Activated CD8-positive, alpha-beta memory T cell treated with anti-CD3 and anti-CD28 coated beads, Interleukin-2, amount 50 U/mL, for 48 hours (primary cell): ENCODE results near the gene ZCCHC14.

Experiments
- DNase-seq: peaks from one replicate; pipeline ENCODE4 v3.0.0-alpha.2; 2020

Gene ZCCHC14

DNA sequence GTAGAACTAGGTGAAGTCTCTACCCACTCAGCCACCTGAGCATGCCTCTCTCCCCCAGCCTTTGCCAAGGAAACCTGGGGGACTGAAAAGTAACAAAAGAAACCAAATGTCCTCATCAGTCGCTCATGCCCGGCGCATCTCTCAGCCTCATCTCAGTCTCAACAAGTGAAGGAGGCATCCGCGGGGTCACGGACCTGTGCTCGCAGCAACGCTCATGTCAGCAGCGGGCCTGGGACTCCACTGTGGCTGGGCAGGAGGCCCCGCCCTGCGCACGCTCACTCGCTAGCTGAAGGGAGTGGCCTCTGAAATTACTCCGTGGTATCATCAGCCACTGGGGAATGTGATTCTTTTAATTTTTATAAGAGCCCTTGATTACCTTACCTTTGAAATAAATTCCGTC, 69.4 kb downstream of the ZCCHC14 start:
- DNase-seq = no peak

DNA sequence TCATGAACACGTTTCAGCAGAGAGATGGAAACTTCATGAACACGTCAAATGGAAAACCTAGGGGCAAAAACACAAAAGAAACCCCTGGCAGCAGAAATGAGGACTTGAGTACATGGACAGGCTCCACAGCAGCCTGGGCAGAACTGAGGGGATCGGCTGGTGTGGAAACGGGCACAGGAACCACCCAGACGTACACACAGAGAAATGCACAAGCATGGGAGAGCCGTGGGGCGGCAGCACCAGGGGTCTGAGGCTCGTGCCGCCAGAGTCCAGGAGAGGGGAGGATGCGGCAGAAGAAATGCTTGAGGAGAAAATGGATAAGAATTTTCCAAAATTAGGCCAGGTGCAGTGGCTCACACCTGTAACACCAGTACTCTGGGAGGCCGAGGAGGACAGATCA, 70.7 kb downstream of the ZCCHC14 start:
- no peak for DNase-seq

DNA sequence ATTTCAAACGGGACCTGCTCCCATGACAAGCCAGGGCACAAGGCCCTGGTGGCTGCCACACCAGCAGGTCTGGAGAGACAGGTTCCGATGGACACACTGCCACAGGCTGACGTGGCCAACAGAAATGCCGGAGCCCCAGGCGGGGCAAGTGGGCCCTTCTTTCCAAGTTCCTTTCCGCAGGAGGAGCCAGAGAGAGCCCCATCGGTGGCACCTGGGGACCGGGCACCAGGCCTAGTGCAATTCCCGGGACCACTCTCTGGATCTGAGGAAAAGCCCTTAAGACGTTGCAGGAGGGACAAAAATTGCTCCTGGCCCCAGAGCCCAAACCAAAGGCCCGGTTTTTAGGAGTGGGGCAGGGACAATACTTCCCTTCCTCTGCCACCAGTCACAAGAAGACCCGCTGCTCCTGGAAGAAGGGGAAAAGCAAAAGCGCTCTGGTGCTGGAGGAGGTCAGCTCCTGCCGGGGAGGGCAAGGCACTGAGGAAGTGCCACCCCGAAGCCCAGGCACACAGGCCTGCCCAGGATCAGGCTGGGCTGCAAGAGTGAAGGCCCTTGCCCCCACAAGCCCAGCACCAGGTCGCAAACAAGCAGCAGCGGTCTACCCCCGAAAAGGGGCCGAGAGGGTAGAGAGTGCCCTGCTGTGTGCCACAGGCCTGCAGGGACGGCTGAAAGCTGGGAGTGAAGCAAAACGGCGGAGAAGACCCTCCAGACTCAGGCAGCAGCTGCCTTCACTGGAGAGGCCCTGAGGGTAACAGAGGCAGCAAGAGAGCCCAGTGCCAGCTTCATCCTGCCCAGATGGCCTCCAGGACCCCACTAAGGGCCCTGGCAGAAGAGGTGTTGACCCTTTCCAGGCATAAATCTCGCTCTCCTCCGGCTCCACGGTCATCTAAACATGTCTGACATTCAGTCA, 71.6 kb downstream of the ZCCHC14 start:
- no peak for DNase-seq

DNA sequence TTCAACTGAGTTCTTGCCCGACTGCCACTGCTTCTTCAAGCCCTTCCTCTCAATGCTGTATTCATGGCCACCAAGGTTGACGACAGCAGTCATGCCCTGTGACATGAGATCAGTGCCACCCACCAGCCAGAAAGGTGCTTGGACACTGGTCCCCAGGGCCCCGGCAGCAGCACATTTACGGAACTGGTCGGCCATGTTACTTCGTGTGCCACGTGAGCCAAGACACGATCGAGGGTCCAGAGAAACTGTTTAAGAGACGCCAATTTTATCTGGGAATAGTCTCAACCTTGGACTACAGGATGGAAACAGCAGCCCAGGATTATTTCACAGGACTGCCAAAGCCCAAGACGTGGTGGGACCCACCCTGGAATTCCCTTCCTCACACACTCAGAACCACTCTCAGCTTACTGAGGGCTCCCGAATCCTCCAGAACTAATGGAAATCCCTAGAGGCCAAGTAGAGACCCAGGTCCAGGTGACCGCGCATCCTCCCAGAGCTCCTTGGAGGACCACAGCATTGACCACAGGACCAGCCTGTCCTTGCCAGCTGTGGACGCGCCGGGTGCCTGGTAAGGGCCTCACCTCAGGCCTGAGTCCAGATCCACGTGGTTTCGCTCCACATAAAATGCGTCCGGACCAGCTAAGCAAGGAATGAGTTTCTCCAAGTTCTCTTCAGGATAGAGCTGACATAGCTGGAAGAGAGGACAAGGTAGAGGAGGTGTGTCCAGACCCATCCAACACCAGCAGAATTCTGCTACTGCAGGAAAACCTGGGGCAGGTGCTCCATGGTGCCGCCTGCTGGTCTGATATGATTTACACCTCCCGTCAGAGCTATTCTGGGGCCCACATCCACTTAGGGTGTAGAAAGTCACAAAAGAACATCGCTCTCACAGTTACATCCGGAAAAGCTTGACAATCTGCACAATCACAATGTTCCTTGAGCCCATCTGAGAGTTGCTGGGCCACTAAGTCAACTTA, 72.5 kb downstream of the ZCCHC14 start:
- DNase-seq = no peak

DNA sequence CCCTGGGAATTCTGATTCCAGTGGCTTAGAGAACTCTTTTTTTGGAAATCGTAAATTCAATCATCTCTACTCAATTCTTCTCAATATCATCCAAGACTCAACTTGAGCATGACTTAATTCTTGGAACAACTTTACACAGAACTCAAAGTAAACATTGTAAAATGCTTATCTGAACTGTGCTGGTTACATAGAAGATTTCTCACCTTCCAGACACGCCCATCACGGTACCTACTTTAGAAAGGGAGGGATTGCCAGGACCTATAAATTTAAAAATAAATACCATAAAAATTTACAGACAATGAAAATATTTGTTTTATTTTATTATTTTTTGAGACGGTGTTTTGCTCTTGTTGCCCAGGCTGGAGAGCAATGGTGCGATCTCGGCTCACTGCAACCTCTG, 74.2 kb downstream of the ZCCHC14 start:
- DNase-seq = no peak

DNA sequence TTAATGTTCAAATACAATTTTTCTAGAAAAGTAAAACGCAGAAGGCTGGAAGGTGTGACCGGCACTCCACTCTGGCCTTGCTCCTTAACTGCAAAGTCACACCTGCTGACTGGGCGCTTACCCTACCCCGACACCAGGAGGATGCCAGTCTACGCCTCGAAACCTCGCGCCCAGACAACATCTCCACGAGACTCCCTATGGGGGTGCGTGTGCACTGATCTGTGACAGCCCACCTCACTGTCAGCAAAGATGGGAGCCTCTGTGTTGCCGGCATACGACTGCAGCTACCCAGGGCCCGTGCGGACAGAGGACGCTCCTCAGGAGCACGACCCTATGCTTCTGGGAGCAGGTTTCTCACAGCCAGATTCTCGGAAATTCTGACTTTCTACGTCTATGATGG, 74.6 kb downstream of the ZCCHC14 start:
- no peak for DNase-seq

DNA sequence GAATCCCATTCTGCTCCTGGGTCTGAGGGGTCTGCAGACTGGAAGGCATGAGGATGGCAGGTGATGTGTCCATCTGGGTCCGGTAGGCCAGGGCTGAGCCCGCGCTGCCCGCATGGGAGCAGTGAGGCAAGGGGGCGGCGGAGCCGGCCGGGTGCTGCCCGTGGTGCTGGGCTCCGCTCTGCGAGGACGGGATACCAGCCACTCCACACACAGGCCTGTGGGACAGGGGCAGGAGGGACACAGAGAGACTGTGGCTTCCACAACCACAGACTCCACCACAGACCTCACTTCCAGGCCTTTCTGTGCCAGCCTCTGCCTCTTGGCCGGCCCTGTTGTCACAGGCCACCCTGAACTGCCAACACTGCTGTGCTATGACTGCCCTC, 75.3 kb downstream of the ZCCHC14 start:
- no peak for DNase-seq

DNA sequence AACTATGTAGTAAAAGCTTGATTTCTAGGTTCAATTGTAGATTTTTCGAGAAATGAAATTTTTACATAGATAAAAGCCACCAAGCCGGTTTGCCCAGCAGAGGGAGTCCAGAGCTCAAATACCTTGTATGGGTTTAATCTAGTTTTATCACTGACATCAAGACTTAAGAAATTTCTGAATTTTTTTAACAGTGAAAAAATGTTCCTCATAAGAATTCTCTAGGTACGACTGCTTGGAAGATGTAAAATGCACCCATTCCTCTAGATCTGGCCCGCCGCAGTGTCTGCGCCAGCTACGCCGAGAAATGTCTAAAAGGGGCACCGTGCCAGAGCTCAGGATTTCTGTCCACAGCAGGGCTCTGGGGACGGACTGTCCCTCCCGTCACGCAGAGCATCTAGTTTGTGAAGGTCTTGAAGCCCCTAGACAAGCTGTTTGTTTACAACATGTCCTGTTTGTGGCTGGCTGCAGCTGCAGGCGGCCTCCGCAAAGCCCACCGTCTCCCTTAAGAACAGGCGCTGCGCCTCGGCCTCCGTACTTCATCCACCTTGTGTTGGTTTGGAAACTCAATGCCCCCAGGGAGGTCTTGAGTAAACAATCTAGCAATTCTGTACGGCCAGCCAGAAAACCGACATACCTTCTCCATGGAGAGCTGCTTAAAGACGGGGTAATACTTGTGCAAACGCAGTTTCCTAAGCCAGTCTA, 75.8 kb downstream of the ZCCHC14 start:
- no peak for DNase-seq

DNA sequence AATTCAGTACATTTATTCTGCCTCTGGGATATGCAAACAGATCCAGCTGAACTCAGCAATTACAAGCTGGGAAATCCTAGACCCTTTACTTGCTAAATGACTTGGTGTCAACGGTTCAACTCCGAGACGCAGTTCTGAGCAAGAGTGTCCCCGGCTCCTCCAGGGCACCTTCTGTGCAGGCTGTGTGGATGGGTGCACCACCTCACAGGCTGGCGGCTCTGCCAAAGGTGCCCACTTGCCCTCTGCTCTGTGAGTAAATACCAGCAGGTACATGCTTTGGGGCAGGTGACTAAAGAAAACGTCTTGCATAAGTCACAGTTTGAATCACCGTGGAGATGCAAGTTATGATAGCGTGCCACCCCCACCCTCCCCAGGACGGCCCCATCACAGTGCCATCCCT, 77.4 kb downstream of the ZCCHC14 start:
- DNase-seq = no peak

DNA sequence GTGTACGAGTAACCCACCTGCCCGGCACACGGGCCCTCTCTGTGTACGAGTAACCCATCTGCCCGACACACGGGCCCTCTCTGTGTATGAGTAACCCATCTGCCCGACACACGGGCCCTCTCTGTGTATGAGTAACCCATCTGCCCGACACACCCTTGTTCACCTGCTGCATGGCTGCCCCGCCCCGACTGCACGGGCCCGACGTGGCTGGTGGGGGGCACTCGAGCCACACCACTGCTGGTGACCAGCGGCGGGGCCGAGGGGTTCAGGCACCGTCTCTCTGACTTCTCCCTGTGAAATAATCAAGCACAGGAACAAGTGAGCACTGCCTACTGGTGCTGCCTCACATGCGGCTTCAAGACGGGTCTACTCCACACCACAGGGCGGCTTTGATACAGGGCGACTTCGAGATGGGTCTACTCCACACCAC, 78.6 kb downstream of the ZCCHC14 start:
- DNase-seq = no peak

DNA sequence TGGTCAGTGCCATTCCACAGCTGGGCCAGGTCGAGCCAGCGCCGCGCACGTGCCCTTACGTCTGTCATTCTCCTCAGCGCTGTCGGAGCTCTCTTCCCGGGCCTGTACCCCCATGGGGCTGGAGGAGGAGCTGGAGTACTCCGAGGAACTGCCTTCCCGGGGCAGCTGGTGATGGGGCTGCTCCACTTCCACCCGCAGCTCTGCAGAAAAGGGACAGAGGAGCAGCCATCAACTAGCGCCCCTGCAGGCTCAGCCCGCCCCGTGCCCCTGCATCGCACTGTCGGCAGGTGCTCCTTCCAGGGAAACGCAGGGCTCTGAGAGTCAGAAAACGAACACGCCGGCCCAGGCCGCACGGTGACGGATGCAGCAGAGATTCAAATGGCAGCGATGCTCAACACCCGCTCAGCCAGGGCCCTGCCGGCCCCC, 79.8 kb downstream of the ZCCHC14 start:
- no peak for DNase-seq

DNA sequence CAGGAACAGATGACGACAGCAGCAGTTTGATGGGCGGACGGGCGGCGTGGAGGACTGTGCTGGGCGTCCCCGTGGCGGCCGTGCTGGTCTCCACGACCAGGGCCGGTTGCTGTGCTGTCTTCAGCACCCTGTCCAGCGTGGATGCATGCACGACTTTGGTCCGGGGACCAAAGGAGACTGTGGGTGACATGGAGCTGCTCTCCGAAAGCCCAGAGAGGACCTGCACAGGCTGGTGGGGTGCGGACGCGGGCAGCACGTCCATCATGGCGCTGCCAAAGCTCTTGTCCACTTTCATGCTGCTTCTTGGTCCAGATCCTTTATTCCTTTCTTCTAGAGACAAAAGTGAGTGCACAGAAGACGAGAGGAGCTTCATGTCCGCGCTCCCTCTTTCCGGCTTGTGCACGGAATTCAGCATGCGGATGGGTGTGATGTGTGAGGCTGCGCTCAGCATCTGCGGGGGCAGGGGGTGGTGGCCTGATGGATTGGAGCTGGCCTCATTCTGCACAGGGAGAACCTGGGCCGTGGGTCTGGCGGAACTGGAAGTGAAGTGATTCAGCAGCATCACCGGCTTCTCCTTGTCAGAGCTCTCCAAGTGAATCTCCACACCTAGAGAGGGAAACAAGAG, 80.3 kb downstream of the ZCCHC14 start:
- no peak for DNase-seq

DNA sequence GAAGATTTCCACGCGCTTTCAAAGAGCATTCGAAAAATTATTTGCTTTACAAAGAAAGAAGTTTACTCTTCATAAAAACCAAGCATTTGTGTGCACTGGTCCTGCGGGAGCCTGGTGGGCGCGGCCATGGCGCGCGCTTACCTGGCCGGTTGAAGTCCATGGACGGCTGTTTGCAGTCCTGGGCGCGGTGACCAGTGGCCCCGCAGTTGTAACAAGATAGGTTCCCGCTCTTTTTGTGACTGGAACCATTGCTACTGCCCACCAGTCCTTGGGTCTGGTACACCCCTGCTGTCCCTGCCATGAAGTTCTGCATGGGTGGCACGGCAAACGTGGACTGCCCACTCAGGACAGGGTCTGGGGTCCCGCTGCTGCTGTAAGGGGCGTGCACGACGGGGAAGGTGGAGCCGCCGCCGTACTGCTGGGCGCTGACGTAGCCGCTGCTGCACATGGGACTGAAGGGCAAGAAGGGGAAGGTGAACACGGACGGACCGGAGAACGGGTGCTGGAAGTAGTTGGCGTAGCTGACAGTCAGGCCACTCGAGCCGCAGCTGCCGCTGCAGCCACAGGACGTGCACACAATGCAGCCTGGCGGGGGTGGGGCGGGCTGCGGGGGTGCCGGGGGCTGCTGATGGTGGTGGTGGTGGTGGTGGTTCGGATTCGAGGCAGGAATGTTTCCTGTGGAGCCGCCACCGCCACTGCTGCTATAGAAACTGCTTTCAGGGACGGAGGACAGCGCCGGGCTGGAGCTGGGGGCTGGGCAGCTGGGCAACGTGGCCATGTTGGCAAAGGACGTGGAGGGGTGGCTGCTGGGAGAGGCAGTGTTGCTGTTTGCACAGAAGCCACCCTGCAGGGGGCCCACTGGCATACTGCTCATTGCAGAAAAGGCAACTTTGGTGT, 81.2 kb downstream of the ZCCHC14 start:
- no peak for DNase-seq

DNA sequence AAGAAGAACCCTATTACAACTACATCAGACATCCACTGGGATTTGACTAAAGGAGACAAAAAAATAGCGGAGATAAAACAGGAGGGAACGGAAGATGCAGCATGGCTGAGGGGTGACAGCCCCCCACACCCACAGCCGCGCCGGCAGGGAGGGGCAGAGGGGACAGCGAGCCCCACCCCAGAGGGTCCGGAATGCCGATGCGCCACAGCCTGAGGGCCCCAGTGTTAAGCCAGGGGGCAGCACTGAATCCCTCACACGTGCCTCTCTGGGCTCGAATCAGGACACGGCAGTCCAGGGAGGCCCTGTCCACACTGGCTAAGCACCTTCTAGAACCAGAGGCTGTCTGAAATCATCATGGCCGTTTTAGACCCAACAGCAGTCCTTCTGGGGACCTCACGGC, 81.9 kb downstream of the ZCCHC14 start:
- DNase-seq = no peak

DNA sequence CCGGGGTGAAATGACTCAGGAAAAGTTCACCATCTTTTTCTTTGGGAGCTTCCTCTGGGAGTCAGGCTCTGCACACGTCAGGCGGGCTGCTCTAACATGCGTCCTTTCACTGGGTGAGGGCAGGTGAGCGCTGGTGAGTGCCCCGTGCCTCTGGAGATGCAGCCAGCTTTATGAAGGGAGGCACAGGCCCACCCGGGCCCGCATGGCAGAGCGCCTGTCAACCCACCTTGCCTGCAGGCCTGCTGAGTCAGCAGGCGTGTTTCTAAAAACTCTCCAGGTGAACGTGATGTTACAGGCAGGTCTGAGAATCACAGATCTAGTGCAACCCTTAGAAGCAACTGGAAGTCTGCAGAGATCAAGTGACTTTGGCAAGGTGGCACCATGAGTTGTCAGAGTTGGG, 82.3 kb downstream of the ZCCHC14 start:
- DNase-seq = no peak

DNA sequence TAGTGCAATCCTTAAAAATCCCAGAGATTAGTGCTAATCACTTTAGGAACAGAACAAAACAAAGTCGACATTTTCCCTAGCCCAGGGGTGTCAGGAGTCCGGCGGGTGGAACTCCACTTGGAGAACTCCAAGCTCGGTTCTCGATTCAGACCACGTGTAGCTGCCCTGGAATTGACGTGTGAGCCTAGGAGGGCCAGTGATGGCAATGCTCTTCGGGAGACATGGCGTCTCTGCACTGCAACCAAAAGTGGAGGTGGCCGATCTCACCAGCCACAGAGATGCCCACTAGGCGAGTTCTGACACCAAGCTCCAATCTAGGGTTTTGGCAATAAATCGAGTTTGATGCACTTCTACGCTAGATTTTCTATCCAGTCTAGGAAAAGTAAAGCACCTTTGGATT, 83.0 kb downstream of the ZCCHC14 start:
- no peak for DNase-seq

DNA sequence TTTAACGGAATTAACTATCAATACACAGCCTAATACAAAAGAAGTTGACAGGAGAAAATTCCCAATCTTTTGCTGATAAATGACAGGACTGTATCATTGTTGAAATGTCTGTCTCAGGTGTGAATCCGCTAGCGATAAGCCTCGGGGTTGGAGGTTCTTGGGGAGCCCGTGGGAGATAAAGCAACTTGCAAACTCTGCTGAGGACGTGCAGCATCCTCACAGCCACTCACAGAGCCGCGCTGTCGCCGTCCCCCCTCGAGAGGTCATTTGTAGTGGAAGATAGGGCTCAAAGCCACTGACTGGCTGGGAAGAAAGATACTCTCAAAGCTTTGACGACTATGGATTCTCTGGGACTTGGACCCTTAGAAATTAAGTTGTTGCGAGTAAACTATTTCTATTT, 83.7 kb downstream of the ZCCHC14 start:
- DNase-seq = no peak

DNA sequence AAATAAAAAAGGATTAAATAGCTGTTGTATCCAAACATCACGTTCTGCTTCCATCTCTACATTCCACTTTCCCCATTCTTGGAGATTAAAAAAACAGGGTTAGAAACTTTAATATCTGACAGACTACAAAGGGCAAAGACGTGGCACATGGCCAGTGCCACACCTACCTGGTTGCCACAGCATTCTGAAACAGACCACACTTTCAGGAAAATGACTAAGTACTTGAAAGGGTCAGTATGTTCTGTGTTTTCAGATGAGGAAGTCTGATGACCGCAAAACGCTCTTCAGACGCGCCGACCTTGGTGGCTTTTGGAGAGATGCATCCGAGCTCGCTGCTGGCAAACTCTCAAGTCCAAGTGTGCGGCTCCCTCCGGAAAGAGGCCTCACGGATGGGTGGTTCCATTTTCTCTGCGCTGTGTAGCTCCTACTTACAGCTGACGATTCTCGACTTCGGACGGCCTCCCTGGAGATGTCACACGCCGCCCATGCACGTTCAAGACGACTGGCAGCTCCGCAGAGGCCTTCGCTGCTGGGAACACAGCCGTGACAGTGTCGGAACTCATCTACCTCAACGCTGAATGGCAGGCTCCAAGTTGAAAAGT, 85.2 kb downstream of the ZCCHC14 start:
- no peak for DNase-seq

DNA sequence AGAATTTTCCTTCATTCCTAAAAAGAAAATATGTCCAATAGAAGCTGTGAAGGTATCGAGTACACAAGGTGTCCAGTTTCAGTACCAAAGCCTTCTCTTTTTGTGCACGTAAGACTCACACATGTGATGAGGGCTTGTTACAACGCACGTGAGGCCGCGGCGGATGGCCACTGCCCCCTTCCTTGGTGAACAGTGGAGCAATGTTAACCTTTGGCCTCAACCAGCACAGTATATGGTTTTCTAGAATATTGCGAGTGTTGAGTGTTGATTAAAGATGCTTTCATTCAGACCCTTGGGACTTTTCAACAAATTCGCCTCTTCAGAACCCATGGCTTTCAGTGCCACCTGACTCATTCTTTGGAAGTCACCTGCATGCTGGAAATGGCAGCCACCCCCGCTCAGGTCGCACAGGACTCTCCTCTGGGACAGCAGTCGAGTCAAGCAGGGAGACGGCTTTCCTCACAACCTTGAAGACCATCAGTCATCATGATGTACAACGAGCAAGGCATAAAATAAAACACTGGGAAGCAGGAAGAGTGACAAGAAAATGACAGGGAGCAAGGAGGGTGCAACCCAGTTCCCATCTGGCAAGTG, 86.2 kb downstream of the ZCCHC14 start:
- no peak for DNase-seq

DNA sequence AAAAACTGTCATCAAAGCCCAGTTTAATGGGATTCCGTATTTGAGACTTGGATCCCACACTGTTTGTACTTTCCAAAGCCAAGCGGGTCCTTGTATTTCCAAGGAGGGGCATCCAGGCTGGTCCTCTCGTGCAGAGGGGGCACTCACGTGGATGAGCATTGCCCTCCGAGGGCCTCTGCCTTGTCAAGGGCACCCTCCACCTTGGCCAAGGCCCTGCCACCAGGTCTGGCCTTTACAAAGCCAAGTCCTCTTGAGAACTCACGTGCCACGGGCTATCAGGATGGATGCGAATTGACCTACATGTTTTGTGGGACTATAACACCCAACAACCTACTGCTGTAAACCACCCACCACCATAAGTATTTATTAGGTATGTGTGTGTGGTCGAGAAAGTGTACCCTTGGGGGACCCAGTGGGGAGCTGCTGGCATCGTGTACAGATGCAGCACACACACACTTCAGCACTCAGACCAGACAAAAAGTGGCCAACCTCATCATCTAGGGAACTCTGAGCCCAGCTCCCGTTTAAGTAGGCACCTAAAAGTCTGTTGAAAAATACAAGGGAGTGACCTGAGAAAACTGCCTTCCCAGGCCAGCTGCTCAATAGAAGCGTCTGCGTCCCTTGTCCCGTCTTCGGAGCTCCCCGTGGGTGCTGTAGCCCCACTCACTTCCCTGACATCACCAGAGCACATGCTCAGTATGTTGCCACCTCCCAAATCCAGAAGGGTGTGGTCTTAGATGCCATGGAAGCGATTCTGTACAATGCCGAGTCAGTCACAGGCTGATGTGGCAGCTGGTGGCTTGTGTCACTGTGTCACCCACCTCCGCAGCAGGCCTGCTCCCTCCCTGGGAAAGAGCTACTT, 87.8 kb downstream of the ZCCHC14 start:
- DNase-seq = no peak
